GM18861 (cell line): ENCODE measurements around the gene BDH2.

Experiments used
- ATAC-seq: cut with Tn5 transposase; IDR thresholded peaks from one replicate; pipeline ENCODE4 v1.9.1; 2021; ENCODE audit not compliant: unreplicated experiment

Gene BDH2

DNA sequence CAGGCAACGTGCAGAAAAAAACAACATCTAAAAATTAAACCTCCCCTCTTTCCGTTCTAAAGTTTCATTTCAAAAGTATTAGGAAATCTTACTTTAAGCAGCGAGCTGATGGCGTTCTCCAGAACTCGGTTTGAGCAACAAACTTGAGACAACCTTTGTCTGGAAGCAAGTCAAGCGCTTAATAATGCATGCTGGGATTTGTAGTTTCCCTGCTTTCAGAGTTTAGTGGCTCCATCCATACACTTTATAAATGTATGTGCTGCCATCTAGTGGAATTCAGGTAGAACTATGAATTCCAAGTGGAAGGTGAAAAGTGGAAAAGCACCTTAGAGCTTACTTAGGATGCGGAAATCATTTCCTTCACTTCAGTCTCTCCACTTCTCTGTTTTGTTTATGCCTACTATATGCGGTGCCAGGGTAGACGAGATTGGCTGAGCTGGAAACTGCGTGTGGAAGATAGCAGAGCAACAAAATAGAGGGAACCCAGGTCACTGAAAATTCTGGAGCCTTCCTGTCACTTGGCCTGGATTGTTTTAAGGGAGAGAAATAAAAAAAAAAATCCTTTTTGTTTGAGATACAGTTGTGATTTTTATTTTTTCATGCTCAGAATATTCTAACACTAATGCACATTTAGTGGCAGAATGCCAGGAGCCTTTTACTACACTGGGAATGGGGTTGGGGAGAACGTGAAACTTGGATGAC lies at the start of gene BDH2:
BDH2 (minus strand) TSS at position 144 of the 702 bp plus-strand sequence. CDS start 3,580 bp downstream, outside the sequence.
- peak; percentile 99 for ATAC-seq

DNA sequence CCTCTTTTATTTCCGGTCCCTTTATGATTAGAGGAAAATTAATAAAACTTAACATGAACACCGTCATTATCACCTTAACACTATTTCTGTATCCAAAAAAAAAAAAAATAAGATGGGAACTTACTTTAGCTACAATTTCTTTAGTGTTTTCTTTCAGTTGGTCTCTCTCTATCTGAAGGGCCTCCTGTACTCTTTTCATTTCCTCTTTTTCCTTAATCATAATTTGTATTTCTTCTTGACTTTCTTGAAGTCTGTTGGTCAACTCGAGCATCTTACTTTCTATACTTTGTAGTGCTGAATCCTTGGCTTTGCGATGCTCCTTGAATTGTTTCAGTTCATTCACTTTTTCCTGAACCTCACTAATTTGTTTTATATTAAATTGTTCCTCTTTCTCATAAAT lies 45.3 kb upstream of the BDH2 start:
- ATAC-seq, result no peak

DNA sequence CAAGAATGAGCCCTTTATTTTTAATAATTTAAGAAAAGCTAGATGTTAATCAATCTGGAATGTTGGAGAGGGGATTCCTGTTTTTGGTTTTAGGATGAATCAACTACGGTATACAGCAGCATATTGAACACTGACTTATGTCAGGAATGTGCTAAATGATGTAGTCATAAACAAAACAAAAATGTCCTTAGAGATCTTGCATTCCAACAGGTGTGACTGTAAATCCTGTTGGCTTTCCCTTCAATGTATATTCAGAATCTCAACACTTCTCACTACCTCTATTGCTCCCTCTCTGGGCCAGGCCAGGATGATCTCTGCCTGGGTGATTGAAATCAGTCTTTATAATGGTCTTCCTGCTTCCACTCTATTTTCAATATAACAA lies 37.8 kb upstream of the BDH2 start:
- ATAC-seq, result no peak

DNA sequence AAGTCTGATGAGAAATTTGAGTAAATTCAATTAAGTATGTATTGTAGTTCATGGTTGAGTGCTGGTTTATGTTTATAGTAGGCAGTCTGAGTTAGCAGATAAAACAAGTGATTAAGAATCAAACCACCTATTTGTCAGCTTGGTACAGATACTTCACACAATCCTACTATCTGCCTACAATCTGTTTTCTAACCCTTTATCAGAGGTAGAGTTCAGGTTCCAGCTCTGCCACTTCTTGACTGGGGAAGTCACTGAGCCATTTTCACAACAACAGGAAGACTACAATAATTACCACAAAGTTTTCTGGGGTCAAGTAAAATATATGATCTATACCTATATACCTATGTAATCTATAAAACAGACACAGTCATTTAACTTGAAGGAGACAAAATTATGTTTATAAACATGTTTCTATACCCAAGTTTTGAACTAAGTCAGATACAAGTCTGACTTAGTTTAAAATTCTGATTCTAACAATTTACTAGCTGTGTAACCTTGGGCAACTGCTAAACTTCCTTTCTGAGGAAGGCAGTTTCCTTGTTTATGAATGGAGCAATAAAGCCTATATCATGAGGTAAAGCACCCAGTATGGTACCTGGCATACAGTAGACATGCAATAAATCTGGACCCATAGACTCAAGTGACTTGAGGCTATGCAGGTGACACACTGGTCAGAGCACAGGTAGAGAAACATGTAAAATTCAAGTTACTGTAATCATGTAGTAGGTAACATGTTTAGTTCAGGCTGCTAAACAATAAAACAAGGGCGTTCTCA lies 37.2 kb upstream of the BDH2 start:
- ATAC-seq, result no peak

DNA sequence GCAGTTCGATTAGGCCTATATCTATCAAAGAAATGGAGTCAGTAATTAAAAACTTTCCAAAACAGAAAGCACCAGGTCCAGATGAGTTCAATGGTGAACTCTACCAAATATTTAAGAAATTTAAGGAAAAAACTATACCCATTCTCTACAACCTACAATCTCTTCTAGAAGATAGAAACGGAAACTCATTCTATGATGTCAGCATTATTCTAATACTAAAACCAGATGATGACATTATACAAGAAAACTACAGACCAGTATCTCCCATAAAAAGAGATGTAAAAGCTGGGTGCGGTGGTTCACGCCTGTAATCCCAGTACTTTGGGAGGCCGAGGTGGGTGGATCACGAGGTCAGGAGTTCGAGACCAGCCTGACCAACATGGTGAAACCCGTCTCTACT lies 29.5 kb upstream of the BDH2 start:
- no peak for ATAC-seq

DNA sequence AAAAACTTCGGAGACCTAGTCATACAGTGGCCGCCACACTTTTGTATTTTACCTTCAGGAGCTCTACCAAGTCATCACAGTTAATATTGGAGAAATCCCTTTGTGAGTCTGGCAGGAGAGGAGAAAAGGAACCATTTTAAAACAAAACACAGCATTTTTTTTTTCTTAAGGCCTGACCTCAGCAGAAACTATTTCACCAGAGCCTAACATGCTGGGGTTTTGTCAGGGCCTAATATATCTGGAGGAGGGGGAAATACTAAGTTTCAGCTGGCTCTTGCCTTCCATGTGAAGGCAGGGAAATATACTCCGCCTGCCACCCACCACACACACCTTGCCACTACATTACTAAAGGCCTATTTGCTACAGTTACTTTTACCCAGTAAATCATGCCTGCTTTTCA lies 26.5 kb upstream of the BDH2 start:
- ATAC-seq, result no peak

DNA sequence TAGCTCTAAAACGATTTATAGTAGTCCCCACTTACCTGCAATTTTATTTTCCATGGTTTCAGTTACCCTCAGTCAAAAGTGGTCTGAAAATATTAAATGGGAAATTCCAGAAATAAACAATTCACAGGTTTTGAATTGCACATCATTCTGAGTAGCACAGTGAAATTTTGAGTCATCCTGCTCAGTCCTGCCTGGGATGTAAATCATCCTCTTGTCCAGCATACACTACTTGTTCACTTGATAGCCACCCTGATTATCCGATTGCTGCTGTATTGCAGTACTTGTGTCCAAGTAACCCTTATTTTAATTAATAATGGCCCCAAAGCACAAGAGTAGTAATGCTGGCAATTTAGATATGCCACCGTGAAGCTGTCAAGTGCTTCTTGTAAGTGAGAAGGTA lies 23.5 kb upstream of the BDH2 start:
- no peak for ATAC-seq

DNA sequence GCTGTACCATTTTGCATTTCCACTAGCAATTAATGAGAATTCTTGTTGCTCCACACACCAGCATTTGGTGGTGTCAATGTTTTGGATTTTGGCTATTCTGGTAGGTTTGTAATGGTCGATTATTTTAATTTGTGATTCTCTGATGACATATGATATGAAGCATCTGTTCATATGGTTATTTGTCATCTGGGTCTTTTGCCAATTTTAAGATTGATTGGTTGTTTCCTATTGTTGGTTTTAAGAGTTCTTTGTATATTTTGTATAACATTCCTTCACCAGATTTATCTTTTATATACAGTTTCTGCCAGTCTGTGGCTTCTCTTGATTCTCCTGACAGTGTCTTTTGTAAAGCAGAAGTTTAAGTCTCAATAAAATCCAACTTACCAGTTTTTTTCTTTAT lies 18.5 kb upstream of the BDH2 start:
- ATAC-seq, result no peak

DNA sequence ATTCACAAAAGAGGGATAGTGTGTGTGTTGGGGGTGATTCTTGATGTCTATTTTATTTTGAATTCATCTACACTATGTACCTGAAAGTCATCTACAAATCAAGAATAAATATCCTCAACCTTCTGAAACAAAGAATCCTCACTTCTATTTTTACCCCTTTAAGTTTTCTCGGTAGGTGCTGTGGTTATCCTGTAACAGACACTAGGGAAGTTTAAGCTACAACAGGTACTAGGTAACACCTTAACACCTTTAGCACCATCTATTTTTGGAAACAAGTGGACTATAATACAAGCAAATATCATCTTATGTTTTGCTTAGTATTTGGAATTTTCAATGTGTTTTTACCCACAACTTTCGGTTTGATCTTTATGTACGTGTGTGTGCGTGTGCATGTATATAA lies 12.0 kb upstream of the BDH2 start:
- no peak for ATAC-seq

DNA sequence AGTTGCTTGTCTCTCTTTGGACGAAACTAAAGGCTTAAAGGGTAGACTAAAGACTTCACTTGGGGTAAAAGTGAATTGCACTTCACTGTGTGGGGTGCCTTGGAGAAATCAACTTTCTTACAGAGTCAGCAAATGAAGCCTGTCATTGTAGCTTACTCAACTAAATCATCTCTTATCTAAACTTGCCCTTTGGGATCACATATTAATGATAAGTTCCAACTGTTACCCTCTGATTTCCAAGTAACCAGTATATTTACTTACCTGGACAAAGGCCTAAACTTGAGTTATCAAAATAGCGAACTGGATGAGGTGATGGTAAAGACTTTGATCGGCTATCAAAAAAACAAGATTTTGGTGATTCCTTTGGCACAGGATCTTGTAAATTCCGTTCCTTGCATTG lies 8.9 kb upstream of the BDH2 start:
- no peak for ATAC-seq

DNA sequence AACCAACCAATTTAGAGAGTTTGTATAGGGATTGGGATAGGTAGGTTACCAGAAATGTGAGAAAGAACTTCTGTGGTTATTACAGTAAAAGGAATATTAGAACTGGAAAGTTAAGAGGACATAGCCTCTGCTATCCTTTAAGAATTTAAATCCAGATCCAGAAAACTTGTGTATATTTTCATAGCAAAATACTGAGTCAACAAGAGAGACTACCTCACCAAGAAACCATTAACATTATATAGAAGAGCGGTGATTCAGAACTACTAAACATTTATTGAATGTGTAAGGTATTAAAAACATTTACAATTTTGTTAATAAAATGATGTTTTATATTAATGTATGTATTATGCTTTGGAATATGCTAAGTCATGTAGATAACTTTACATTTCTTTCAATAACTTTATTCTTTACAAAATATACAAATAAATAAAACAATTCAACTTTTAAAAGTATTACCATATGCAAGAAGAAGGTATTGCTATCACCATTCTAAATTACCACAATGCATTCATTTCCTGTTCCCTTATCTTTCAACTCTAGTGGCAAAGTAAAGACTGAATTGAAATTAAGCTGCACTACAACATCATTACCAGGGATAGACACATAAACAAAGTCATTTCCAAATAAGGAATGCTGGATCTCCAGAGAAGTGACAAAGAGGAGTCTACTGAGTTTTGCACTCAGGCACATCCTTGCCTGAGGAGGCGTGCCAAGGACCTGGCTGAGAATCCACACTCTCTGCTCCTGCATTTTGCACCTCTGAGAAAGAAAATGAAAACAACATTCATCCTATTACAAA lies 6.1 kb upstream of the BDH2 start:
- no peak for ATAC-seq

DNA sequence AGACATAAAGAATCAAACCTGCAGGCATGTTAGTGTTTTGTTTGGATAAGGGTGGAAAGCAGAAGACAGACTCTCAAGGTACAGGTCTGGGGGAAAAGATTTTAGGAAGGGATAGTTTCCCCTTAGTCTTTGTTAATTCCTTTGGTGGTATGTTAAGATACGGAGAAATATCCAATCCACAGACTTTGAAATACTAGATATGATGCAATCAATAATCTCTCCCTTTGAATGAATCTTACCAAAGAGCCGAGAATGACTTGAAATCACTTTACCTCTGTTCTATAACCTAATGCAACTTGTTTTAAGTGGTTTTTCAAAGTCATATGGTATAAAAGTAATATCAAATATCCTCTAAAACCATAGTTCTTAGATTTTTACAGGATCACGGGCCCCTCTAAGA lies 5.3 kb upstream of the BDH2 start:
- no peak for ATAC-seq

DNA sequence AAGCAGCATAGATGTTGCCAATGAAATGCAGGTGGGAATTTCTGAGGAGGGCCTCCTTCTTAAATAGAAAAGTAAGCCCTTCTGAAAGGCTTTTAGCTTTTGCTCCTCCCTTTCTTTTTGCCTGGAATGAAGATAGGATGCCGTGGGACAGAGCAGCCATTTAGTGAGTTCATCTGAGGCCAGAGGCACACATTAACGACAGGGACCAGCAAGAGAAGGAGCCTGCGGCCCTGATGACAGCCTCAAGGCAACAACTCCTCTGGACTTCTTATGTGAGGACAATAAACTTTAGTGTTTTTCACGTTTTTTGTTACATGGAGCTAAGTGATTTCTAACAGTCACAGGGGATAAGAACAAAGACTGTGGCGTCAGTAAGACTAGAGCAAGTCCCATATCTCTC lies 1.1 kb upstream of the BDH2 start:
- ATAC-seq, result no peak

DNA sequence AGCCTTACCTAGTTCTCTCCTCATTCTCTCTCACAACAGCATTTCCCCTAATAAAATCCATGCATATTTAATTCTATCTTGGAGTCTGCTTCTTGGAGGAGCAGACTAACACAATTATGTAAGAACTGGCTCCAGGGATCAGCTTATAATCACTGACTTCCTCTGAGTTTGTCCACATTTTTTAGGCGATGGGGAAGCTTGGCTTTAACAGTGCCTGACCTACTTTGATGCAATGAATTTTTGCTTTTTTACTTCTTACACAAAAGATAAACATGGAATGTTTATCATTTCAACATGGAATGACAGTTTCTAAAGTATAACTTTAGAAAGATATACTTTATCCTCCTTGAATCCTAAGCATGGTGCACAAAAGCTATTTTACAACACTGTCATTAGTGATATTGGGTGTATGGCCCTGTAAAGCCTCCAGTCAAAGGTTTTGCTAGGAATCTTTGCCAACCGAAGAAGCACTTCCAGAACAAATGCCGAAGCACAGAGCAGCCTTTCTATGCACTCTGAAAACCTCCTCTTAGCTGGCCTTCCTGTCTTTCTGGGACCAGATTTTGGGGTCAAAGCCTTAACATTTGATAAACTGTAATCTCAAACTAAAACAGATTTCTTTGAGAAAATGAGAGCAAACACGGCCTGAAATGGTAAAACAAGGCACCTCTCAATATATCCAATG lies 736 bp downstream of the BDH2 start:
- no peak for ATAC-seq

DNA sequence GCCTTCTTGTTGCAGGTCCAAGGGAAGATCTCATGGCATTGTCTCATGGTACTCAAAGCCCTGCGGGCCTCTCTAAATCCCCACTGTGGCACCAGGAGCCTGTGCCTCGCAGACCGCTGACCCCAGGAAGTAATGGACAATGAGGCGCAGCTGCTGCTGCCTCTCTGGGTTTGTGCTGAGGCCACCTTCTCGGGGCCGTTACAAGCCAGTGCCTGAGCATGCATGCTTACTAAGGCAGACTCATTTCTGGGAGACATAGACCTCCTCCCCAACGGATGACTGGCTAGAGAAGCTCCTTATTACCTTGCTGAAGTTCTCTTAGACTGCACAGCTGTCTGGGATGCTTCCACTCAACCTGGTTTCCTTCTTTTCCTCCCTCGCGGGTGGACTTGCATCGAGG lies 1.3 kb downstream of the BDH2 start:
- ATAC-seq, result no peak

DNA sequence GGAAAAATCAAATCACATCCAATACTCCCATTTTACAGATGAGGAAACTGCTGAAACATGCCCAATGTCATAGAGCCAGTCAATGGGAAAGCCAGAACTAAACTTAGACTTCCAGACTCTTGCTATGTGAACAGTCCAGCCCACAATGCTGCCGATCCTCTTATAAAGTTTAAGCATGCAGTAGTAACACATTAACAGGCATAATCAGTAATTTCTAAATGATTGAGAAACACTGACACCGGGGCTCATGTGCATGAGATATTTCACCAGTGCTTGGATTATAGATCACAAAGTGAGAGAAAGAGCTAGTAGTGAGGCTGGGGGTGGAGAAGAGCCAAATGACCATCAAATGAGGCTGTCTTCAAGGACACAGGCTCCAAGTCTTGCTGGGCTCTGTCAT lies 2.5 kb downstream of the BDH2 start:
- no peak for ATAC-seq

DNA sequence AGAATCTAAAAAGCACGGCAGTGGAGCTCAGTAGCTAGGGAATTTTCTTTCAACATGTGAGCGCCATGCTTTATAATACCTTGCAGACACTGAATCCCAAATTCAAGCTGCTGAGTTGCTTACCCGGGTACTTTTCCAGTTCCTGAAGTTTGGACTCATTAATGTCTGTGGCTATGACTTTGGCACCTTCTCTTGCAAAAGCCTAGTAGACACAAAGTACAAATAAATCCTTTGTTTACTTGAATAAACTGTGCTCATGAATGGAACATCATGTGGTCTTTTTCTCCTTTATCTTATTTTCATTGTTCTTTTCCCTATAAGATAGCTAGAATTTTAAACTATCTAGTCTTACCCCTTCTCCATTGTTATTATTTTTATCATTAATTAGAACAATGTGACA lies 4.6 kb downstream of the BDH2 start:
- no peak for ATAC-seq

DNA sequence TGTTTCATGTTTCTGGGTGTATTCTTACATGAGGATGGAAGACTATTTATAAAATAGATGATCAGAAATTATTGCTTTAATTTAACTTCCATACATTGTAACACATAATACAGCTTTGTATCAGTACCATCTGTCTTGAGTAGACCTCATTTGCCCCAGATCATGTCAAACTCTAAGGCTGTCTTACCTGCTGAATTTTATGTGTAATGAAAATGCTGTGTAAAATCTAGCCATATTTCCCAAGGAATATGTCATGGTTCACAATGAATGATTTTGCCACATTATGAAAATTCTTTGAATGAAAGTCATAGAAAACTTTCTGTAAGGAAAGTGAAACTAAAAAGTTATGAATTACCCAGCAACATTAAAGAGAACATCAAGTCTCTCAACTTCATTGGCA lies 7.4 kb downstream of the BDH2 start:
- ATAC-seq, result no peak

DNA sequence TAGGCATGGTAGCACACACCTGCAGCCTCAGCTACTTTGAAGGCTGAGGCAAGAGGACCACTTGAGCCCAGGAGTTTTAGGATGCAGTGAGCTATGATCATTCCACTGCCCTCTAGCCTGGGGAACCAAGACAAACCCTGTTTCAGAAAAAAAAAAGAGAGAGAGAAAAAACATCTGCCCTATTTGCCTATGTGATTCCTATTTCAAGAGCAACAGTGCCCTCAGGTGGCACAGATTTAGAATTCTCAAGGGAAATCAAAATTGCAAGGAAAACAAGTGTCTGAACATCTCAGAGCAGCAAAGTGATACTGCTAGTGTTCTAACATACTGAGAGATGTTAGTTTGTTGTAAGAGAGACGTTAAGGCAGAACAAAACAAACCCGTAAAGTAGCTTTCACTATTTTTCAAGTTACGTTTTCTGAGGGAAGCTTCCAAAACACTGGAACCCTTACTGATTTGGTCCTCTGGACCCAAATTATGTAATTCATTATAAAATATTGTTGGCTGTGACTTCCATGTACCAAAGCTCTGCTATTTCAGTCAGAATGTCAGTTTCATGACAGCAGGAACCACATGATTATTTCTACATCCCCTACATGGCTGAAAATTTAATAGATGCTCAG lies 7.9 kb downstream of the BDH2 start:
- peak; percentile 83 for ATAC-seq

DNA sequence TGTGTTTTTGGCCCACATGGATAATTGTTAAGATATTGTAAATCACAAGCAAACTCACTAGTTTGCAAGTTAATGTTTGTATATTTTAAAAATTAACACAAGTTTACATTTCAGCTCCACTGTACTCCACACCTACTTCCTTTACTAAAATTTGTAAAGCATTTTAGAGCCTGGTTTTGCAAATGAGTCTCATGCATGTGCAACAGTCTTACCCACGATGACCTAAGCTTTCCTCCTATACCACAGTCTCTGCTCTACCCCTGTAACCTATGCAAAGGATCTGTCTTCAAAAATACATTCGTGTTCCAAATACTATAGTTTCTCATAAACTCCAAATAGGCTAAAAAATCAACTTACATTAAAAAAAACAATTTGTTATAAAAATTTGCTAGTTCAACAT lies 10.2 kb downstream of the BDH2 start:
- ATAC-seq, result no peak

DNA sequence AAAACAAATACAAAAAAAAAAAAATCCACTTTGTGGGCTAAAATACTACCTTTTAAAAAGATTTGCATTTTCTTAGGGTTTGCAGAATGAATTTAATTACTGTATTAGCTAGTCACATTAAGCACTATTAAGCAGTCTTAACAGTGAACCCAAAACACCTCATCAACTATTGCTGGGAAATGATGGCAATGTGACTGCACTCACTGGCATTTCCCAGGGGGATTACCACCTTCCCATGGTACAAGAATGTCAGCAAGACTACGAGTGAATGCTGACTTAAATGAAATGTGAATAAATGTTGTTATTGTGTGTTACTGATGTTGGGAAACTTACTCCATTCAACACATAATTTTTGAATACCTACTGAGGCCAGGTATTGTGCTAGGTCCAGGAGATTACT lies 13.1 kb downstream of the BDH2 start:
- no peak for ATAC-seq
